ENCODE data around the gene FGD3. TPM values are rescaled to one million over a fixed set of nuclear protein-coding genes. Genes with fewer than 3 reads are reported as not detected.

The FGD3 gene
- total RNA-seq, 1 experiment from 2014 or later, result 1.8 TPM

DNA sequence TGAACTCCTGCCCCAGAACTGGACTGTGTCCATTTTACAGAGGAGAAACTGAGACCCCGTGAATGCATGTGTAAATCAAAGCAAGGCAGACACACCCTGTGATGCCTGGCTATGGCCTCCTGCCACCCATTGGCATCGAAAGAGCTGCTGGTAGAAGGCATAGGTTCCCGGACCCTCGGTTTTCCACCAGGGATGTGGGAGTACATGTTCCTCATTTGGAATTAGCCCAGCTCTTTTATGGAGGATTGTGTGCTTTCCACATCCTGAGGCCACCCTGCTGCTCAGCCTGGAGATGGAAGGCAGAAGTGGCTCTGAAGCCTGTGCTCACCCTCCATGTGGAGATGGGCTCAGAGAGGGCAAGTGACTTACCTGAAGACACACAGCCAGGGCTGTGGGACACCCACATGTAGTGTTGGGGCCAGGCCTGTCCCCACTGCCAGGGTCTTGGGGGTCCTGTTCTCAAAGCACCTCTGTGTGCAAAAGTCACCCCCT, 114.0 kb downstream of the FGD3 start:
- no peak overlapping the region for H4K91ac ChIP-seq (ENCODE audit: insufficient read length, low read depth, low read length)
- H3K27me3 ChIP-seq (ENCODE audit: insufficient read depth, low read length), result no peaks in the 10 kb centered on the region
- no peak overlapping the region for H2AK5ac ChIP-seq (ENCODE audit: insufficient read length, low read length)
- Mint-ChIP-seq H3K4me1 (peaks cover 39 to 48% of the 10 kb centered on the region in 2 experiments), H3K27ac (no peak overlapping the region), H3K36me3 (ENCODE audit: insufficient read depth in 1 of 3, low read depth in 3 of 3) (no peaks in the 10 kb centered on the region), H3K9me3 (no peaks in the 10 kb centered on the region), H3K4me3 (no peak overlapping the region), H3K27me3 (ENCODE audit: low read depth) (peaks cover 22% of the 10 kb centered on the region)
- no CpG with 5 or more reads among the region's 4 CpGs for WGBS (ENCODE audit: extremely low coverage, insufficient read length, low lambda C conversion rate)
- no peak overlapping the region for H3K4me2 ChIP-seq (ENCODE audit: insufficient read depth, insufficient read length, low read length)
- no peaks in the 10 kb centered on the region for H3K4me1 ChIP-seq (ENCODE audit: insufficient read depth, low read length)
- no peak overlapping the region for H2BK5ac ChIP-seq (ENCODE audit: insufficient read length, low read length)
- H3K9me3 ChIP-seq (ENCODE audit: control insufficient read depth, low read depth, low read length), result no peaks in the 10 kb centered on the region
- no peak overlapping the region for H3K4ac ChIP-seq (ENCODE audit: low read depth, low read length)
- no peak overlapping the region for H3K14ac ChIP-seq (ENCODE audit: insufficient read depth, low read length)
- H3K9ac ChIP-seq (ENCODE audit: extremely low read depth, insufficient read length, low read length), result no peak overlapping the region
- no peak overlapping the region for H2BK15ac ChIP-seq (ENCODE audit: low read depth, low read length)
- TF ChIP-seq, protein P1, sequence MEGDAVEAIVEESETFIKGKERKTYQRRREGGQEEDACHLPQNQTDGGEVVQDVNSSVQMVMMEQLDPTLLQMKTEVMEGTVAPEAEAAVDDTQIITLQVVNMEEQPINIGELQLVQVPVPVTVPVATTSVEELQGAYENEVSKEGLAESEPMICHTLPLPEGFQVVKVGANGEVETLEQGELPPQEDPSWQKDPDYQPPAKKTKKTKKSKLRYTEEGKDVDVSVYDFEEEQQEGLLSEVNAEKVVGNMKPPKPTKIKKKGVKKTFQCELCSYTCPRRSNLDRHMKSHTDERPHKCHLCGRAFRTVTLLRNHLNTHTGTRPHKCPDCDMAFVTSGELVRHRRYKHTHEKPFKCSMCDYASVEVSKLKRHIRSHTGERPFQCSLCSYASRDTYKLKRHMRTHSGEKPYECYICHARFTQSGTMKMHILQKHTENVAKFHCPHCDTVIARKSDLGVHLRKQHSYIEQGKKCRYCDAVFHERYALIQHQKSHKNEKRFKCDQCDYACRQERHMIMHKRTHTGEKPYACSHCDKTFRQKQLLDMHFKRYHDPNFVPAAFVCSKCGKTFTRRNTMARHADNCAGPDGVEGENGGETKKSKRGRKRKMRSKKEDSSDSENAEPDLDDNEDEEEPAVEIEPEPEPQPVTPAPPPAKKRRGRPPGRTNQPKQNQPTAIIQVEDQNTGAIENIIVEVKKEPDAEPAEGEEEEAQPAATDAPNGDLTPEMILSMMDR (conservative IDR thresholded peaks at IDR 0.05), result no peak
- H3K79me2 ChIP-seq (ENCODE audit: insufficient read depth, low read length), result no peaks in the 10 kb centered on the region
- no peak overlapping the region for H2BK12ac ChIP-seq (ENCODE audit: insufficient read length, low read depth, low read length)
- H3K56ac ChIP-seq (ENCODE audit: insufficient read length, low read depth, low read length), result no peak overlapping the region
- H3K27ac ChIP-seq (ENCODE audit: insufficient read length, low read depth, low read length), result no peak overlapping the region
- no peak overlapping the region for H2BK120ac ChIP-seq (ENCODE audit: low read depth, low read length, poor library complexity, severe bottlenecking)
- H3T11ph ChIP-seq (ENCODE audit: low read length), result no peak overlapping the region
- no peak overlapping the region for H3K18ac ChIP-seq (ENCODE audit: insufficient read length, low read depth, low read length)
- no peaks in the 10 kb centered on the region for H3K79me1 ChIP-seq (ENCODE audit: insufficient read depth, low read depth, low read length, poor library complexity, severe bottlenecking)
- no peak overlapping the region for H3K23ac ChIP-seq (ENCODE audit: insufficient read length, low read depth, low read length)
- no peak overlapping the region for H2AFZ ChIP-seq (ENCODE audit: low read length)
- no peaks in the 10 kb centered on the region for H4K20me1 ChIP-seq (ENCODE audit: control insufficient read depth, insufficient read depth, insufficient read length)
- H2BK20ac ChIP-seq (ENCODE audit: low read depth, low read length, poor library complexity, severe bottlenecking), result no peak overlapping the region
- H4K8ac ChIP-seq (replicated peaks; ENCODE audit: insufficient read length, low read depth, low read length), result no peak overlapping the region
- no peak overlapping the region for H4K5ac ChIP-seq (ENCODE audit: insufficient read length, low read depth, low read length)
- H3K23me2 ChIP-seq (ENCODE audit: insufficient read length, low read depth, low read length, poor library complexity, severe bottlenecking), result no peaks in the 10 kb centered on the region
- no peak for DNase-seq
